Adrenal gland (tissue), 12 donors: ENCODE results near the gene DIAPH3. TPM values are rescaled to one million over a fixed set of nuclear protein-coding genes. Genes with fewer than 3 reads are reported as not detected.

Experiments used
- DNase-seq, 7 donors: peaks; one replicate each; pipeline ENCODE4 v3.0.0-alpha.2; 2019 to 2020
- H3K27ac ChIP-seq, 5 donors: fragments of 200-600 bp; sonication (generic) in 4 of 5; 1 replicate in 3 of 5; 2 replicates in 2 of 5; pipeline versions ENCODE4 v1.5.1 to v1.8.0; 2016 to 2020; ENCODE audit warnings: mild to moderate bottlenecking in 1 of 5
- H3K27me3 ChIP-seq: fragments of 200-600 bp; 2 replicates; pipeline ENCODE4 v1.8.0; 2021
- H3K36me3 ChIP-seq, 2 donors: fragments of 200-600 bp; replicated peaks in 1 of 2; 1 replicate in 1 of 2; 2 replicates in 1 of 2; pipeline versions ENCODE4 v1.5.1 to v1.8.0; 2018 to 2022
- H3K4me1 ChIP-seq, 2 donors: fragments of 200-600 bp; replicated peaks in 1 of 2; 1 replicate in 1 of 2; 2 replicates in 1 of 2; pipeline versions ENCODE4 v1.5.1 to v1.8.0; 2018 to 2021
- H3K4me3 ChIP-seq, 4 donors: fragments of 200-600 bp; sonication (generic) in 3 of 4; one replicate each; pipeline ENCODE4 v1.5.1; 2016 to 2018
- H3K9me3 ChIP-seq, 3 donors: fragments of 200-600 bp; sonication (generic) in 1 of 3; replicated peaks in 1 of 3; 1 replicate in 2 of 3; 2 replicates in 1 of 3; pipeline versions ENCODE4 v1.5.1 to v1.8.0; 2016 to 2021
- CTCF ChIP-seq, 6 experiments: fragments of 450-650 bp in 4 of 6; fragments of 200-600 bp in 2 of 6; sonication (generic) in 1 of 6; IDR thresholded peaks; 1 replicate in 5 of 6; 2 replicates in 1 of 6; pipeline versions ENCODE4 v1.5.1 to v1.8.0; 2016 to 2021; ENCODE audit warnings: antibody characterized with exemption in 6 of 6, mild to moderate bottlenecking in 2 of 6, moderate library complexity in 1 of 6
- POLR2A ChIP-seq, 2 donors: fragments of 450-650 bp; IDR thresholded peaks; one replicate each; pipeline ENCODE4 v1.6.1; 2017; ENCODE audit warnings: antibody characterized with exemption in 2 of 2, mild to moderate bottlenecking in 2 of 2, moderate library complexity in 1 of 2
- WGBS, 4 donors: extraction: QIAGEN DNeasy Blood & Tissue Kit in 2 of 4; methylation state at CpG; one replicate each; pipeline versions ENCODE4 v1.1.5 to v1.1.7; 2013 to 2017; 5-methylcytosine and 5-hydroxymethylcytosine counted together
- intact Hi-C, 2 donors: fragments of 100-400 bp; cut with DNase I; formaldehyde crosslinking; loops; one replicate each; pipeline versions ENCODE4 v1.14.1 to v1.15.0; 2022 to 2023
- polyA plus RNA-seq, 3 donors: library from polyadenylated mRNA; stranded (reverse); fragments of 200-250 nt in 2 of 3; fragments of 350-450 nt in 1 of 3; fragmentation: Illumina TruSeq in 1 of 3; extraction: RNeasy Lipid Tissue Mini Kit (QIAGEN cat#74804) in 1 of 3; gene quantifications; one replicate each; pipeline ENCODE4 v1.2.3, GENCODE V29; 2013 to 2014
- total RNA-seq, 9 donors: library from RNA; depleted of rRNA in 4 of 9; stranded (reverse); fragments of >200 nt in 4 of 9; fragments of 120-200 nt in 1 of 9; fragmentation: NEBNext Ultra II Directional in 1 of 9; extraction: Animal tissue kit (Norgen Biotek cat#: 25700) in 1 of 9; gene quantifications; one replicate each; pipeline versions ENCODE4 v1.1.0 to v1.2.4, GENCODE V29; 2013 to 2023
- donor health status: healthy with polysubstance abuse.
- donor health status: Bipolar disorder and iron deficiency.
- donor health status: DM: yes; HTN: yes; CAD: no.
- donor health status: DM: no; HTN: no; CAD: no.
- donor health status: DM: no; HTN: no; CAD: no.
- donor health status: DM: yes; HTN: yes; CAD: no.

DIAPH3 gene
- total and polyA plus RNA-seq, 12 donors: 0.07 to 4.2 (median 0.42) TPM; not detected in 3

- DNase-seq: no peak
- WGBS, 4 donors: 74 to 95% (median 88%) methylated on average over 3 of the region's 3 CpGs
- no peaks in the 10 kb centered on the region for H3K4me1 ChIP-seq
- H3K27me3 ChIP-seq: no peaks in the 10 kb centered on the region
- no peak overlapping the region for H3K4me3 ChIP-seq
- H3K36me3 ChIP-seq: no peaks in the 10 kb centered on the region
- TF ChIP-seq CTCF (IDR thresholded peaks at IDR 0.05) (no peak), POLR2A (IDR thresholded peaks at IDR 0.05) (no peak)
- H3K27ac ChIP-seq: no peak overlapping the region
- H3K9me3 ChIP-seq: no peaks in the 10 kb centered on the region
- intact Hi-C loops: no loop called here
Observed at GRCh38 chr13:60020288-60020687, 143.4 kb downstream of the DIAPH3 start.

- H3K27ac ChIP-seq: no peak overlapping the region
- WGBS, 4 donors: 55 to 63% (median 58%) methylated on average over 6 of the region's 6 CpGs
- H3K9me3 ChIP-seq: no peaks in the 10 kb centered on the region
- DNase-seq: no peak
- no peaks in the 10 kb centered on the region for H3K36me3 ChIP-seq
- H3K4me3 ChIP-seq: no peak overlapping the region
- no peaks in the 10 kb centered on the region for H3K4me1 ChIP-seq
- H3K27me3 ChIP-seq: no peaks in the 10 kb centered on the region
- intact Hi-C loops: no loop called here
- TF ChIP-seq POLR2A (IDR thresholded peaks at IDR 0.05): no peak
- TF ChIP-seq CTCF (IDR thresholded peaks at IDR 0.05): no peak
Observed at GRCh38 chr13:60019119-60019993, 144.4 kb downstream of the DIAPH3 start.

- no peak overlapping the region for H3K4me3 ChIP-seq
- H3K27ac ChIP-seq: no peak overlapping the region
- intact Hi-C loops: no loop called here
- 89 to 92% (median 91%) methylated on average over 1 of the region's 1 CpG for WGBS, 4 donors
- TF ChIP-seq CTCF (IDR thresholded peaks at IDR 0.05) (no peak), POLR2A (IDR thresholded peaks at IDR 0.05) (no peak)
- no peak for DNase-seq
- H3K4me1 ChIP-seq: no peaks in the 10 kb centered on the region
- H3K27me3 ChIP-seq: no peaks in the 10 kb centered on the region
- no peaks in the 10 kb centered on the region for H3K36me3 ChIP-seq
- H3K9me3 ChIP-seq: no peaks in the 10 kb centered on the region
Observed at GRCh38 chr13:60018536-60018935, 145.2 kb downstream of the DIAPH3 start.

- H3K36me3 ChIP-seq: no peaks in the 10 kb centered on the region
- intact Hi-C loops: no loop called here
- no peaks in the 10 kb centered on the region for H3K27me3 ChIP-seq
- no peak for DNase-seq
- H3K4me1 ChIP-seq: no peaks in the 10 kb centered on the region
- H3K27ac ChIP-seq: no peak overlapping the region
- H3K4me3 ChIP-seq: no peak overlapping the region
- 94 to 98% (median 97%) methylated on average over 4 of the region's 4 CpGs for WGBS, 4 donors
- no peaks in the 10 kb centered on the region for H3K9me3 ChIP-seq
- no peak for TF ChIP-seq POLR2A (IDR thresholded peaks at IDR 0.05)
- TF ChIP-seq CTCF (IDR thresholded peaks at IDR 0.05): no peak
Observed at GRCh38 chr13:60016229-60016628, 147.5 kb downstream of the DIAPH3 start.
